VCaP (cell line): ENCODE results near the gene FAM168A.

Experiments
- H3K27ac ChIP-seq: fragments of 450-650 bp; 2 replicates; pipeline ENCODE4 v1.5.1; 2017
- CTCF ChIP-seq: fragments of 450-650 bp; conservative IDR thresholded peaks from 2 replicates; pipeline ENCODE4 v1.5.1; 2017; ENCODE audit warnings: mild to moderate bottlenecking, moderate library complexity

FAM168A gene

GRCh38 chr11:73536961-73537360, 61.0 kb downstream of the FAM168A start:
- TF ChIP-seq CTCF, result no peak
- H3K27ac ChIP-seq, result no peak overlapping the region

GRCh38 chr11:73532310-73532709, 65.6 kb downstream of the FAM168A start:
- H3K27ac ChIP-seq, result no peak overlapping the region
- no peak for TF ChIP-seq CTCF

GRCh38 chr11:73531386-73531785, 66.5 kb downstream of the FAM168A start:
- no peak overlapping the region for H3K27ac ChIP-seq
- TF ChIP-seq CTCF, result no peak

- no peak overlapping the region for H3K27ac ChIP-seq
- TF ChIP-seq CTCF, result no peak
Measured at GRCh38 chr11:73530109-73530508, 67.8 kb downstream of the FAM168A start.

- no peak overlapping the region for H3K27ac ChIP-seq
- TF ChIP-seq CTCF, result no peak
Measured at GRCh38 chr11:73529204-73529530, 68.7 kb downstream of the FAM168A start.

GRCh38 chr11:73528483-73529203, 69.3 kb downstream of the FAM168A start:
- H3K27ac ChIP-seq, result no peak overlapping the region
- TF ChIP-seq CTCF, result no peak

- no peak overlapping the region for H3K27ac ChIP-seq
- no peak for TF ChIP-seq CTCF
Measured at GRCh38 chr11:73528013-73528412, 69.9 kb downstream of the FAM168A start.
